GM12864 (cell line): Measurements from ENCODE around the gene DUSP8.
A peak's percentile ranks its signal among the peaks of the same experiment; 100 is the strongest.

ENCODE experiments used
- DNase-seq: peaks from one replicate; pipeline ENCODE4 v3.0.0-alpha.2; 2011; ENCODE audit warnings: low read depth
- H3K4me3 ChIP-seq: 2 replicates; pipeline ENCODE4 v1.5.1; 2011; ENCODE audit warnings: mild to moderate bottlenecking, low read depth, low read length, control low read depth
- TF ChIP-seq, protein P1 (sequence below): IDR thresholded peaks from 2 replicates; pipeline ENCODE4 v1.5.1; 2011; ENCODE audit warnings: low read depth, mild to moderate bottlenecking, moderate library complexity, low read length, control low read depth, inconsistent platforms; ENCODE audit errors: missing control alignments

DUSP8 gene

DNA sequence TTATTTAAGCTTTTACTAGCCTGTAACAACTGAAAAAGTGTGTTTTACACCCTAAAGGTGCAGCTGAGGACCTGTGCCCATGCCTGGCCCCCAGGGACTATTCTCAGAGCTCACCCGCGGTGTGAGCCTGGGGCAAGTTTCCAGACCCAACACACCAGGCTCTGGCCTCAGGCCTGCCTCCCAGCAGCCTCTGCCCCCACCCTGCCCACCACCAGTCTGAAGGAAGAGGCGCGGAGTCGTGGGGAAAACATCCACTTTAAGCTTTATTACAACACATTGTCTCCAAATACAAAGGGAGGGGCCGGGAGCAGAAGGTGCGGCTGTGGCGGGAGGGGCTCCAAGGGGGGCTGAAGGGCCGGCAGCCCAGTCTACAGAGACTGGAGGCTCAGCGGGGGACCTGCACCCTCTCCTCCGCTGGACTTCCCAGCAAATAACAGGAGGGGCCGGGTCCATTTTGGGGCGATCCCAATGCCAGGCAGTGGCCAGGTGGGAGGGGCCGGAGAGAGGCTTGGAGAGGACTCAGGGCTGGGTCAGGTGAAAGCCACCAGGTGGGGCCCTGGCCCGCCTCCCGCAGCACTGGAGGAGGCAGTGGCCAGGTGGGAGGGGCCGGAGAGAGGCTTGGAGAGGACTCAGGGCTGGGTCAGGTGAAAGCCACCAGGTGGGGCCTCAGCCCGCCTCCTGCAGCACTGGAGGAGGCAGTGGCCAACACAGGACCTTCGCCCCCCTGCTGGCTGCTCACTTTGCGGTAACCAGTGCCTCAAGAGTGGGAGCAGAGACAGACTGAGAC, 18.1 kb downstream of the DUSP8 start:
- DNase-seq: no peak
- H3K4me3 ChIP-seq: no peak overlapping the region
- TF ChIP-seq, protein P1, sequence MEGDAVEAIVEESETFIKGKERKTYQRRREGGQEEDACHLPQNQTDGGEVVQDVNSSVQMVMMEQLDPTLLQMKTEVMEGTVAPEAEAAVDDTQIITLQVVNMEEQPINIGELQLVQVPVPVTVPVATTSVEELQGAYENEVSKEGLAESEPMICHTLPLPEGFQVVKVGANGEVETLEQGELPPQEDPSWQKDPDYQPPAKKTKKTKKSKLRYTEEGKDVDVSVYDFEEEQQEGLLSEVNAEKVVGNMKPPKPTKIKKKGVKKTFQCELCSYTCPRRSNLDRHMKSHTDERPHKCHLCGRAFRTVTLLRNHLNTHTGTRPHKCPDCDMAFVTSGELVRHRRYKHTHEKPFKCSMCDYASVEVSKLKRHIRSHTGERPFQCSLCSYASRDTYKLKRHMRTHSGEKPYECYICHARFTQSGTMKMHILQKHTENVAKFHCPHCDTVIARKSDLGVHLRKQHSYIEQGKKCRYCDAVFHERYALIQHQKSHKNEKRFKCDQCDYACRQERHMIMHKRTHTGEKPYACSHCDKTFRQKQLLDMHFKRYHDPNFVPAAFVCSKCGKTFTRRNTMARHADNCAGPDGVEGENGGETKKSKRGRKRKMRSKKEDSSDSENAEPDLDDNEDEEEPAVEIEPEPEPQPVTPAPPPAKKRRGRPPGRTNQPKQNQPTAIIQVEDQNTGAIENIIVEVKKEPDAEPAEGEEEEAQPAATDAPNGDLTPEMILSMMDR: no peak

DNA sequence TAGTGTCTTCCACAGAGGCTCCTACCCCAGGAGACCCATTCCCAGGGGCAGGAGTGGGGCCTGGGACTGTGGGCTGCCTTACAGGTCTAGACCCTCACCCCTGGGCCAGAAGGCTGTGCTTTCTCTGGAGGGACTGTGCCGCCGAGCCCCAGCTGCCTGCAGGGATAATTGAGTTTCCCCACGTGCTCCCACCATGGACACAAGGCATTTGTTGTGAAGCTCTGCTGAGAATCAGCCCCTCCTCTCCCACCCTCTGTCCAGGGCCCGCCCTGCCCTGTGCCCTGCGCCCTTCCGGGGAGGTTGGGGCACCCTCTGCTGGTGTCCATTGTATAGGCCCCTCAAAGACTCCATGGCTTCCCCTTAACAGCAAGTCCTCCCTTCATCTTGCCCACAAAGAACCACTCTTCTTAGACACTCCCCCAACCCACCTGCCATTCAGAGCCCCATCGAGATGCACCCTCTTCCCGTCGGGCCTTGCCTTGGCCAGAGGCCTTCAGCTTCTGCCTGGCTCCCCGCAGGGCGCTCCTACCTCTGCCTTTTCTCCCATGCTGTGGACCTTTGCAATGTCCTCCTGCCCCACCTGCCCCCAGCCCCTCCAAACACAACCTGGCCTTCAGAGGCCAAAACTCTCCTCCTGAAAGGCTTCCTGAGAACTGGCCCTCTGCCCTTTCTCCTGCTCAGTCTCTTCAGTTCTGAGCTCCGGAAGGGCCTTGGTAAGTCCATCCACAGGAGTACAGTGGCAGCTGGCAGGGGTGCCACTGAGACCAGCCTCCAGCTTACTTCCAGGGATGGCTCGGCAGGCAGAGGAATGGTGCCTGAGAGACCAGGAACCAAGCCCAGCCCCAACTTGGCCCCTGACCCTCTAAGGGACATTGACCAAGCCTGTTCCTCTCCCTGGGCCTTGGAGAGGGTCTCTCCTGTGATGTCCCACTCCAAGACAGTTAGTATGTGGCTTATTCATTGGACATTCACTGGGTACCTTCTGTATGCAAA, 22.4 kb downstream of the DUSP8 start:
- H3K4me3 ChIP-seq: no peak overlapping the region
- no peak for DNase-seq
- TF ChIP-seq, protein P1: no peak

DNA sequence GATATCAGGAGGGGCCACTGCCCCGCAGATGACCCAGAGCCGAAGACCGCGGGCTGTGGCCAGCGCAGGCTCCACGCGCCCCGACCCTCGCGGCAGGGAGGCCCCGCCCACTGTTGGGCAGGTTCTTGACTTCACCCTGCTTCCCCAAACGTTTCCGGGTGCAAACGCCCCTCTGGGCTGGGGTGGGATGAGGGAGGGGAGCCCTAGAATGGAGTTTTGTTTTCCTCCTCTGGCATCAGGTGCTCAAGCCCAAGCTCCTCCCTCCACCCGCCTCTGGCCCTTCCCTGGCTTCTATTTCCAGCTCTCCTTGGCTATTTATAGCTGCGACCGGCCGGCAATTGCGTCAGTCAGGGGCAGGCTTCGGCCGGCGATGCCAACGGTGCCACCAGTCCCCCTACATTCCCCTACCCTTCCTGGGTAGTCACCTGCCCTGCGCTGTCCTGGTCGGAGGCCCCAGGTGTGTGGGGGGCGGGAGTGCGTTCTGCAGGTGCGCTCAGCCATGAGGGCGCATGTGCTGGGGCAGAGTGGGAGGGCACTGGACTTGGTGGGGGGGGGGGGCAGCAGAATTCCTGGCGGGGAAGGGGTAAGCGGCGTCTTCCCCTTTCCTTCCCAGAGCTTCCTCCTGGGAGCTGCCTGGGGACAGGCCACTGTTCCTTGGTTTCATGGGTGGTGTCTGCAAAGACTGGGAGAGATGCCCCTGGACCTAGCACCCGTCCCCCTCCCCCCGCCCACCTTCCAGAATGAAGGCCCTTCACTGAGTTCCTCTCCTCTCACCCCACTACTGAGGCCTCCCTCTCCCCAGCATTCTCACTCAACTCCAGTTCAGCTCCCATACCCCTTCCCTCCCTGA, 23.6 kb downstream of the DUSP8 start:
- no peak for DNase-seq
- no peak overlapping the region for H3K4me3 ChIP-seq
- TF ChIP-seq, protein P1: no peak

DNA sequence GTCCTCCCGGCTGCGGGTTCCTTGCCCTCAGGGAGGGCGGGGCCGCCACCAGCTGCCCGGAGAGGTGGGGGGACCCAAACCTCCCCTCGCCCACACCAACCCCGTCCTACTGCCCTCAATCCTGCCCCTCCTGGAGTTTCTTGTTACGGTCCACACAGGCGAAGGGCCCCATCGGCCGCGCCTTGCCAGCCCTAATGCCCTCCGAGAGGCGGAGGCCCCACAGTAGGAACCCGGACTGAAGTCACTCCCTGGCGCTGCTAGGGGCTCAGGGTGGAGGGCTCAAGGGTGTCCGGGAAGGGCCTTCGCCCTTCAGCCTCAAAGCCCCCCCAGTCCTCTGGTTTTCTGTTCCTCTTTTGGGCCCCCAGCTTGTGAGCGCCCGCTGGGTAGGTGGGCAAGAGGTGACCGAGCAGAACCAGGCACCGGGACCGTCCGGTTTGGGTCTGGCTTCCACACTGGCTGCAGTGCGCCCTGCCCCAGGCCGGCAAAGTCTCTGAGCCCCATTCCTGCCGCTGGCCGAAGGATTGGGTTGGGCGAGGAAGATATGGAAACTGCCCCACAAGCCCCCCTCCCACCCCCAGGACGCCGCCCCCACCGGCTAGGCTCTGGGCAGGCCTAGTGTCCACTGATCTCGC, 24.5 kb downstream of the DUSP8 start:
- DNase-seq: no peak
- TF ChIP-seq, protein P1: no peak
- H3K4me3 ChIP-seq: no peak overlapping the region

DNA sequence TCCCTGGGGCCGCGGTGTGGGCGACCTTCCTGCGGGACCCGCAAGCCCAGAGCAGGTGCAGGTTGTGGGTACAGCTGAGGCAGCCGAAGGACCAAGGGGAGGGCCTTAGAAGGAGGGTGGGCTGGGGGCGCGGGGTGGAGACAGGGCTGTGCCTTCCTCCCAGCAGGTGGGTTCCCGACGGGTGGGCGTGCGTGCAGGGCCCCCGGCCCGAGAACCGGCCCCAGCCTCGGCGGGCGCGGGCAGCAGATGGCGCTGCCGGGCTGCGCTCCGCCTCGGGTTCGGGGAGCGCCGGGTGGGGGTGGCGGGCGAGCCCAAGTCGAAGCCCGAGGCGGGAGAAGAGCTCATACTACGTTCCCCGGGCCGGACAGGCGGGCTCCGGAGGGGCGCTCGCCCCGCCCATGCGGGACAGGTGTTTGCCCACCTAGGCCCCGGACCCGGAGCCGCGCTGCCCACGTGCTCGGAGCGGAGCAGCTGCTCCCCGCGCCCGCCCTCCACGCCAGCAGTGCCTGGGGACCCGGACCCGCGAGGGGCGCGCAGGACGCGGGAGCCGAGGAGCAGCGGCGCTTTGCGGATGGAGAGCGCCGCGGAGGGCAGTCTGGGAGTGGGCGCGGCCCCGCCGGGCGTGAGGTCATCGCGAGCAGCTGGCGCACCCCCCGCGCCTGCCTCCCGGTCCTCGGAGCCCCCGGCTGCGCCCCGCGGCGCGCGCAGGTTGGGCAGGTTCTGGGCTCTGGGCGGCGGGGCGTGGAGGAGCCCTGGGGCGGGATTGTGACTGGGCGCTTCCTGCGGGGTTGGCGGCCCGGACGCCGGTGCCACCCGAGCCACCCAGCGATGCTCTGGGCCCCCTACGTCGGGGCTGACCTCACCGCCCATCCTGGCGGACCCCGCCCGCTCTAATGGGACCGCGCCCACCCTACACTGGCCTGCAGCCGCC, 25.3 kb downstream of the DUSP8 start:
- no peak overlapping the region for H3K4me3 ChIP-seq
- no peak for DNase-seq
- TF ChIP-seq, protein P1: peak; percentile 48
